Epithelial cell of proximal tubule (primary cell): Measurements from ENCODE around the gene FYTTD1. TPM values are rescaled to one million over a fixed set of nuclear protein-coding genes. Genes with fewer than 3 reads are reported as not detected.

Experiments
- DNase-seq: peaks from one replicate; pipeline ENCODE4 v3.0.0-alpha.2; 2011; ENCODE audit warnings: low read depth
- H3K4me3 ChIP-seq: 2 replicates; pipeline ENCODE4 v1.5.1; 2011; ENCODE audit warnings: low read depth, mild to moderate bottlenecking, low read length
- total RNA-seq: library from RNA; depleted of rRNA; stranded (reverse); fragments of >200 nt; gene quantifications from 2 replicates; pipeline ENCODE4 v1.2.3, GENCODE V29; 2015
- TF ChIP-seq, protein P1 (sequence below): conservative IDR thresholded peaks from 2 replicates; pipeline ENCODE4 v1.5.1; 2012; ENCODE audit warnings: low read depth, mild to moderate bottlenecking, low read length

FYTTD1 gene
- total RNA-seq, 1 donor from 2014 or later: 21.0 TPM

DNA sequence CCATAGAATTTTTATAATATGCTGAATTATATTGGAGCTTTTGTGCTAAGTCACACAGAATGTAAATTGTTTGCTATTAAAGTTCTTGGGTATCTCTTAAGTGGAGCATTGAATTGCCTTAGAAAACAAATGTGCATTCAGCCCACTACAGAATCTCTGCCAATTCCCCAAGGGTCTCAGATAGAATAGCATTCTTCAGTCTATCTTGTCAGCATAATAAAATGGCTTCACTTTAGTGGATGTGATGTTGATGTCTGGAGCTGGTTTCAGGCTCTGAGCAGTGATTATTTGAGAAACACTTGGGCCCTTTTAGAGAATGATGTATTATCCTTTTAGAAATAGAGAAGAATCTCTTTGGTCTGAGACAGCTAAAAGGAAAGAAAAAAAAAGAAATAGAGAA is 86.6 kb downstream of the FYTTD1 start:
- DNase-seq: no peak
- no peak overlapping the region for H3K4me3 ChIP-seq
- TF ChIP-seq, protein P1, sequence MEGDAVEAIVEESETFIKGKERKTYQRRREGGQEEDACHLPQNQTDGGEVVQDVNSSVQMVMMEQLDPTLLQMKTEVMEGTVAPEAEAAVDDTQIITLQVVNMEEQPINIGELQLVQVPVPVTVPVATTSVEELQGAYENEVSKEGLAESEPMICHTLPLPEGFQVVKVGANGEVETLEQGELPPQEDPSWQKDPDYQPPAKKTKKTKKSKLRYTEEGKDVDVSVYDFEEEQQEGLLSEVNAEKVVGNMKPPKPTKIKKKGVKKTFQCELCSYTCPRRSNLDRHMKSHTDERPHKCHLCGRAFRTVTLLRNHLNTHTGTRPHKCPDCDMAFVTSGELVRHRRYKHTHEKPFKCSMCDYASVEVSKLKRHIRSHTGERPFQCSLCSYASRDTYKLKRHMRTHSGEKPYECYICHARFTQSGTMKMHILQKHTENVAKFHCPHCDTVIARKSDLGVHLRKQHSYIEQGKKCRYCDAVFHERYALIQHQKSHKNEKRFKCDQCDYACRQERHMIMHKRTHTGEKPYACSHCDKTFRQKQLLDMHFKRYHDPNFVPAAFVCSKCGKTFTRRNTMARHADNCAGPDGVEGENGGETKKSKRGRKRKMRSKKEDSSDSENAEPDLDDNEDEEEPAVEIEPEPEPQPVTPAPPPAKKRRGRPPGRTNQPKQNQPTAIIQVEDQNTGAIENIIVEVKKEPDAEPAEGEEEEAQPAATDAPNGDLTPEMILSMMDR: no peak

Other genes starting within 250 kb of the FYTTD1 start
- 7.2 and 20.8 TPM in 2 replicates for gene BDH1, start 193.9 kb upstream of the FYTTD1 start, total RNA-seq
- gene RUBCN, start 13.0 kb upstream of the FYTTD1 start, total RNA-seq: 24.6 and 42.0 TPM in 2 replicates
- 15.4 and 19.5 TPM in 2 replicates for gene LRCH3, start 41.4 kb downstream of the FYTTD1 start, total RNA-seq
- gene RPL35A, start 200.3 kb downstream of the FYTTD1 start, total RNA-seq: 842 and 1,007 TPM in 2 replicates
- gene LMLN, start 210.3 kb downstream of the FYTTD1 start, total RNA-seq: 2.0 and 4.0 TPM in 2 replicates